Right lobe of liver (tissue), 6 donors: ENCODE measurements around the gene ABLIM2. TPM values are rescaled to one million over a fixed set of nuclear protein-coding genes. Genes with fewer than 3 reads are reported as not detected.

Source experiments
- ATAC-seq, 4 donors: fragments of 200-7000 bp; cut with Tn5 transposase; one replicate each; pipeline ENCODE4 v1.9.1; 2020; ENCODE audit warnings: mild to moderate bottlenecking in 4 of 4, moderate library complexity in 4 of 4
- DNase-seq, 3 donors: peaks; one replicate each; pipeline ENCODE4 v3.0.0-alpha.2; 2020
- H3K27ac ChIP-seq, 3 donors: fragments of 200-600 bp; one replicate each; pipeline ENCODE4 v1.8.0; 2022
- H3K27me3 ChIP-seq, 2 donors: fragments of 200-600 bp; one replicate each; pipeline ENCODE4 v1.8.0; 2022
- H3K36me3 ChIP-seq, 4 donors: fragments of 200-600 bp; sonication (generic) in 1 of 4; one replicate each; pipeline versions ENCODE4 v1.5.1 to v1.8.0; 2017 to 2022; ENCODE audit warnings: control low read depth in 1 of 4
- H3K4me1 ChIP-seq, 4 donors: fragments of 200-600 bp; sonication (generic) in 1 of 4; one replicate each; pipeline versions ENCODE4 v1.5.1 to v1.8.0; 2017 to 2022; ENCODE audit warnings: control low read depth in 1 of 4
- H3K4me3 ChIP-seq, 3 donors: fragments of 200-600 bp; one replicate each; pipeline ENCODE4 v1.8.0; 2022
- H3K9me3 ChIP-seq, 4 donors: fragments of 200-600 bp; sonication (generic) in 1 of 4; one replicate each; pipeline versions ENCODE4 v1.5.1 to v1.8.0; 2017 to 2022; ENCODE audit warnings: control low read depth in 1 of 4
- POLR2A ChIP-seq: fragments of 450-650 bp; IDR thresholded peaks from one replicate; pipeline ENCODE4 v1.6.1; 2017; ENCODE audit warnings: antibody characterized with exemption, mild to moderate bottlenecking
- WGBS: methylation state at CpG from one replicate; pipeline ENCODE4 v1.1.6; 2018; ENCODE audit warnings: low coverage, low lambda C conversion rate; ENCODE audit not compliant: insufficient coverage; ENCODE audit errors: missing lambda C conversion rate; 5-methylcytosine and 5-hydroxymethylcytosine counted together
- intact Hi-C, 2 donors: fragments of 100-400 bp; cut with DNase I; formaldehyde crosslinking; loops; one replicate each; pipeline versions ENCODE4 v1.11.2 to v1.14.1; 2022
- total RNA-seq, 6 experiments: library from RNA; depleted of rRNA in 2 of 6; stranded (reverse); fragments of >200 nt in 2 of 6; fragmentation: NEBNext Ultra II Directional in 3 of 6; extraction: Animal tissue kit (Norgen Biotek cat#: 25700) in 3 of 6; gene quantifications; one replicate each; pipeline versions ENCODE4 v1.1.0 to v1.2.4, GENCODE V29; 2016 to 2023
- TF ChIP-seq, protein P1 (sequence below), 4 donors: fragments of 200-600 bp in 3 of 4; fragments of 450-650 bp in 1 of 4; IDR thresholded peaks; one replicate each; pipeline versions ENCODE4 v1.5.1 to v1.8.0; 2016 to 2022; ENCODE audit warnings: antibody characterized with exemption in 4 of 4, mild to moderate bottlenecking in 2 of 4
- donor health status: DM: no; HTN: yes; CAD: no.
- donor health status: DM: no; HTN: no; CAD: no.
- donor health status: DM: no; HTN: no; CAD: no.
- donor health status: DM: no; HTN: yes; CAD: no.
- donor health status: DM: no; HTN: yes; CAD: no.

ABLIM2 gene
- total RNA-seq, 6 experiments from 2014 or later: 0.93 to 3.5 (median 2.3) TPM

- Histone ChIP-seq H3K36me3 (no peaks in the 10 kb centered on the region), H3K4me3 (no peak overlapping the region), H3K4me1 (no peaks in the 10 kb centered on the region), H3K27me3 (no peaks in the 10 kb centered on the region), H3K27ac (no peak overlapping the region), H3K9me3 (no peaks in the 10 kb centered on the region)
- WGBS: no CpG with 5 or more reads among the region's 12 CpGs
- intact Hi-C loops: loop anchor here in 1 of 2 donors (5.0 kb wide), 1 partner anchor 183 kb away; no protein-coding TSS in a partner anchor
- ATAC-seq: no peak
- DNase-seq: no peak
- TF ChIP-seq, protein P1, sequence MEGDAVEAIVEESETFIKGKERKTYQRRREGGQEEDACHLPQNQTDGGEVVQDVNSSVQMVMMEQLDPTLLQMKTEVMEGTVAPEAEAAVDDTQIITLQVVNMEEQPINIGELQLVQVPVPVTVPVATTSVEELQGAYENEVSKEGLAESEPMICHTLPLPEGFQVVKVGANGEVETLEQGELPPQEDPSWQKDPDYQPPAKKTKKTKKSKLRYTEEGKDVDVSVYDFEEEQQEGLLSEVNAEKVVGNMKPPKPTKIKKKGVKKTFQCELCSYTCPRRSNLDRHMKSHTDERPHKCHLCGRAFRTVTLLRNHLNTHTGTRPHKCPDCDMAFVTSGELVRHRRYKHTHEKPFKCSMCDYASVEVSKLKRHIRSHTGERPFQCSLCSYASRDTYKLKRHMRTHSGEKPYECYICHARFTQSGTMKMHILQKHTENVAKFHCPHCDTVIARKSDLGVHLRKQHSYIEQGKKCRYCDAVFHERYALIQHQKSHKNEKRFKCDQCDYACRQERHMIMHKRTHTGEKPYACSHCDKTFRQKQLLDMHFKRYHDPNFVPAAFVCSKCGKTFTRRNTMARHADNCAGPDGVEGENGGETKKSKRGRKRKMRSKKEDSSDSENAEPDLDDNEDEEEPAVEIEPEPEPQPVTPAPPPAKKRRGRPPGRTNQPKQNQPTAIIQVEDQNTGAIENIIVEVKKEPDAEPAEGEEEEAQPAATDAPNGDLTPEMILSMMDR (IDR thresholded peaks at IDR 0.05): no peak
- TF ChIP-seq POLR2A: no peak
Observed at GRCh38 chr4:7985072-7985471, 173.5 kb downstream of the ABLIM2 start.

- ATAC-seq: no peak
- H3K27ac ChIP-seq: no peak overlapping the region
- no peaks in the 10 kb centered on the region for H3K9me3 ChIP-seq
- no peak overlapping the region for H3K4me3 ChIP-seq
- DNase-seq: no peak
- intact Hi-C loops: loop anchor here in 1 of 2 donors (5.0 kb wide), 1 partner anchor 182 kb away; no protein-coding TSS in a partner anchor
- no peaks in the 10 kb centered on the region for H3K36me3 ChIP-seq
- H3K4me1 ChIP-seq: no peaks in the 10 kb centered on the region
- H3K27me3 ChIP-seq: no peaks in the 10 kb centered on the region
- TF ChIP-seq POLR2A: no peak
- TF ChIP-seq, protein P1 (IDR thresholded peaks at IDR 0.05): no peak
- WGBS: 17% methylated on average over 1 of the region's 31 CpGs
Observed at GRCh38 chr4:7984286-7984925, 174.2 kb downstream of the ABLIM2 start.

DNA sequence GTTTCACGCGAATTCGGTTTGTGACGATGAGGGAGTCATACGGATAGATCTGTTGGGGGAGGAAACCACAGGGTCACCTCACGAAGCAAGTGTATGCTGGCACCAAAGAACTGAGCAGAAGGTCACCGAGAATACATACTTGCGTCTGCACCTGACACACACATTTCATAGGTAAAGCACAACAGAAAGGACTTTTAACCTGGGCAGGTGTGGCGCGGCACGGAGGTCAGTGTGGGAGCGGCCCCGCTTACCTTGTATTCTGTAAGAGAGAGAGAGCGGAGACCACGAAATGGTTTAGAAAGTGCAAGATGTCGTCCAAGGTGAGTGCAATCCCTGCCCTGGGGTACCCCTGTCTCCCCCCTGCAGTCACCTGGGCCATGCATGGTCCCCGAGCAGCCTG lies 175.3 kb downstream of the ABLIM2 start:
- Histone ChIP-seq H3K9me3 (no peaks in the 10 kb centered on the region), H3K27ac (no peak overlapping the region), H3K36me3 (no peaks in the 10 kb centered on the region), H3K4me1 (no peaks in the 10 kb centered on the region), H3K4me3 (no peak overlapping the region), H3K27me3 (no peaks in the 10 kb centered on the region)
- no peak for TF ChIP-seq POLR2A
- TF ChIP-seq, protein P1 (IDR thresholded peaks at IDR 0.05): no peak
- 81% methylated on average over 12 of the region's 17 CpGs for WGBS
- intact Hi-C loops: loop anchor here in 1 of 2 donors (5.0 kb wide), 1 partner anchor 181 kb away; no protein-coding TSS in a partner anchor
- ATAC-seq (no peak), DNase-seq (no peak)

GRCh38 chr4:7981738-7982394 lies 176.7 kb downstream of the ABLIM2 start:
- Histone ChIP-seq H3K27ac (no peak overlapping the region), H3K9me3 (no peaks in the 10 kb centered on the region), H3K4me3 (no peak overlapping the region), H3K27me3 (no peaks in the 10 kb centered on the region), H3K36me3 (no peaks in the 10 kb centered on the region), H3K4me1 (no peaks in the 10 kb centered on the region)
- TF ChIP-seq, protein P1 (IDR thresholded peaks at IDR 0.05): no peak
- TF ChIP-seq POLR2A: no peak
- WGBS: 50% methylated on average over 1 of the region's 8 CpGs
- DNase-seq: peak in 1 of 3 donors; percentile 34
- intact Hi-C loops: loop anchor here in 1 of 2 donors (5.0 kb wide), 1 partner anchor 180 kb away; no protein-coding TSS in a partner anchor
- no peak for ATAC-seq
